T follicular helper cell (primary cell): ENCODE measurements around the gene IL17RD.

Experiments
- DNase-seq: peaks from one replicate; pipeline ENCODE4 v3.0.0-alpha.2; 2020; ENCODE audit warnings: low read depth

IL17RD gene

GRCh38 chr3:57130571-57131209, 34.5 kb downstream of the IL17RD start:
- no peak for DNase-seq

GRCh38 chr3:57128826-57129667, 36.1 kb downstream of the IL17RD start:
- DNase-seq = no peak

- DNase-seq = no peak
These were observed 37.1 kb downstream of the IL17RD start for GRCh38 chr3:57127891-57128518.

- no peak for DNase-seq
These were observed 38.9 kb downstream of the IL17RD start for GRCh38 chr3:57126244-57126643.

- DNase-seq = no peak
These were observed 44.5 kb downstream of the IL17RD start for GRCh38 chr3:57120451-57121174.

- no peak for DNase-seq
These were observed 45.1 kb downstream of the IL17RD start for GRCh38 chr3:57120040-57120439.

- no peak for DNase-seq
These were observed 46.9 kb downstream of the IL17RD start for GRCh38 chr3:57118254-57118653.

- DNase-seq = no peak
These were observed 48.7 kb downstream of the IL17RD start for GRCh38 chr3:57116501-57116900.

GRCh38 chr3:57112206-57112605, 52.9 kb downstream of the IL17RD start:
- no peak for DNase-seq

- DNase-seq = no peak
These were observed 54.4 kb downstream of the IL17RD start for GRCh38 chr3:57110798-57111197.

GRCh38 chr3:57110214-57110613, 54.9 kb downstream of the IL17RD start:
- no peak for DNase-seq

GRCh38 chr3:57109437-57110199, 55.5 kb downstream of the IL17RD start:
- DNase-seq = no peak

GRCh38 chr3:57108684-57109083, 56.5 kb downstream of the IL17RD start:
- no peak for DNase-seq

- no peak for DNase-seq
These were observed 59.6 kb downstream of the IL17RD start for GRCh38 chr3:57105585-57105984.

GRCh38 chr3:57100046-57100695, 65.0 kb downstream of the IL17RD start:
- DNase-seq = peak; percentile 31

- no peak for DNase-seq
These were observed 66.5 kb downstream of the IL17RD start for GRCh38 chr3:57098418-57099310.

- DNase-seq = no peak
These were observed 67.6 kb downstream of the IL17RD start for GRCh38 chr3:57097536-57097935.

- DNase-seq = no peak
These were observed 69.8 kb downstream of the IL17RD start for GRCh38 chr3:57095363-57095762.

- no peak for DNase-seq
These were observed 70.6 kb downstream of the IL17RD start for GRCh38 chr3:57094575-57094974.

GRCh38 chr3:57093971-57094535, 71.1 kb downstream of the IL17RD start:
- DNase-seq = no peak
